GM18867 (cell line): Measurements from ENCODE around the gene ZSWIM9.
A peak's percentile ranks its signal among the peaks of the same experiment; 100 is the strongest.

Source experiments
- ATAC-seq: cut with Tn5 transposase; IDR thresholded peaks from one replicate; pipeline ENCODE4 v1.9.1; 2021; ENCODE audit warnings: mild to moderate bottlenecking, moderate library complexity; ENCODE audit not compliant: unreplicated experiment

Gene ZSWIM9

GRCh38 chr19:48169939-48170803 lies at the start of gene ZSWIM9, which contains the start of gene LIG1:
Gene ZSWIM9 (plus strand): TSS chr19:48170680. CDS start chr19:48171803, 1,123 bp downstream.
Gene LIG1 (minus strand): TSS chr19:48170344. CDS start chr19:48165566, 4,778 bp downstream.
- ATAC-seq: peak; percentile 71

GRCh38 chr19:48121066-48121465 lies 49.4 kb upstream of the ZSWIM9 start:
- ATAC-seq: no peak

GRCh38 chr19:48121909-48122371 lies 48.5 kb upstream of the ZSWIM9 start:
- ATAC-seq: no peak

- no peak for ATAC-seq
These were observed 48.1 kb upstream of the ZSWIM9 start for GRCh38 chr19:48122421-48122820.

- ATAC-seq: no peak
These were observed 46.4 kb upstream of the ZSWIM9 start for GRCh38 chr19:48123907-48124651.

GRCh38 chr19:48127561-48127960 lies 42.9 kb upstream of the ZSWIM9 start:
- no peak for ATAC-seq

- ATAC-seq: no peak
These were observed 37.4 kb upstream of the ZSWIM9 start for GRCh38 chr19:48133094-48133493.

- ATAC-seq: no peak
These were observed 35.1 kb upstream of the ZSWIM9 start for GRCh38 chr19:48135411-48135810.

GRCh38 chr19:48136547-48136946 lies 33.9 kb upstream of the ZSWIM9 start:
- ATAC-seq: no peak

GRCh38 chr19:48137411-48137810 lies 33.1 kb upstream of the ZSWIM9 start:
- no peak for ATAC-seq

- ATAC-seq: no peak
These were observed 31.4 kb upstream of the ZSWIM9 start for GRCh38 chr19:48139053-48139452.

- no peak for ATAC-seq
These were observed 22.8 kb upstream of the ZSWIM9 start for GRCh38 chr19:48147597-48148175.

- no peak for ATAC-seq
These were observed 21.9 kb upstream of the ZSWIM9 start for GRCh38 chr19:48148576-48148975.

GRCh38 chr19:48149430-48149829 lies 21.1 kb upstream of the ZSWIM9 start:
- ATAC-seq: no peak

- ATAC-seq: no peak
These were observed 17.9 kb upstream of the ZSWIM9 start for GRCh38 chr19:48152551-48152950.

- no peak for ATAC-seq
These were observed 16.5 kb upstream of the ZSWIM9 start for GRCh38 chr19:48154003-48154402.

- no peak for ATAC-seq
These were observed 12.2 kb upstream of the ZSWIM9 start for GRCh38 chr19:48158210-48158790.

- ATAC-seq: no peak
These were observed 1.8 kb upstream of the ZSWIM9 start for GRCh38 chr19:48168689-48169088.

GRCh38 chr19:48169578-48169938 lies 922 bp upstream of the ZSWIM9 start:
- ATAC-seq: peak; percentile 11

GRCh38 chr19:48170817-48171347 lies 402 bp downstream of the ZSWIM9 start:
- no peak for ATAC-seq

- no peak for ATAC-seq
These were observed 1.2 kb downstream of the ZSWIM9 start for GRCh38 chr19:48171710-48172109.
